Activated T-cell treated with anti-CD3 and anti-CD28 coated beads for 24 hours (primary cell): Measurements from ENCODE around the gene EPS8L2.
A peak's percentile ranks its signal among the peaks of the same experiment; 100 is the strongest.
"Not testable (repeated sequence)": the region's sequence is repeated elsewhere in the genome, so short reads cannot be mapped to it uniquely, and the experiment has no call there.

Experiments used
- DNase-seq: peaks from one replicate; pipeline ENCODE4 v3.0.0-alpha.2; 2020; ENCODE audit warnings: low read depth

The EPS8L2 gene

DNA sequence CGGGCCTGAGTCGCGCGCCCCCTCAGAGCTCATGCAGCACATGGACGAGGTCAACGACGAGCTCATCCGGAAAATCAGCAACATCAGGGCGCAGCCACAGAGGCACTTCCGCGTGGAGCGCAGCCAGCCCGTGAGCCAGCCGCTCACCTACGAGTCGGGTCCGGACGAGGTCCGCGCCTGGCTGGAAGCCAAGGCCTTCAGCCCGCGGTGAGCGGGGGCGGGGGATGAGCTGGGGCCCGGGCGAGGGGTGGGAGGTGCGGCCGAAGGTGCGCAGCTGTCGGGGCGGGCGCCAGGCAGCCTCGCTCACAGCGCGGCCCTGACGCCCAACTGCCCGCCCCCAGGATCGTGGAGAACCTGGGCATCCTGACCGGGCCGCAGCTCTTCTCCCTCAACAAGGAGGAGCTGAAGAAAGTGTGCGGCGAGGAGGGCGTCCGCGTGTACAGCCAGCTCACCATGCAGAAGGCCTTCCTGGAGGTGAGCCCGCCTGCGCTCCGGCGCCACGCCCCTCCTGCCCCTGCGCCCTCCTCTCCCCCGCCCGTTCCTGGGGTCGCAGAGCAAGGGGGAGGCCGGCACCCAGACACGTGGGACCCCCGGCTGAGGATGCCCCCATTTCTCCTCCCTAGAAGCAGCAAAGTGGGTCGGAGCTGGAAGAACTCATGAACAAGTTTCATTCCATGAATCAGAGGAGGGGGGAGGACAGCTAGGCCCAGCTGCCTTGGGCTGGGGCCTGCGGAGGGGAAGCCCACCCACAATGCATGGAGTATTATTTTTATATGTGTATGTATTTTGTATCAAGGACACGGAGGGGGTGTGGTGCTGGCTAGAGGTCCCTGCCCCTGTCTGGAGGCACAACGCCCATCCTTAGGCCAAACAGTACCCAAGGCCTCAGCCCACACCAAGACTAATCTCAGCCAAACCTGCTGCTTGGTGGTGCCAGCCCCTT is 20.5 kb downstream of the EPS8L2 start:
- DNase-seq = no peak

DNA sequence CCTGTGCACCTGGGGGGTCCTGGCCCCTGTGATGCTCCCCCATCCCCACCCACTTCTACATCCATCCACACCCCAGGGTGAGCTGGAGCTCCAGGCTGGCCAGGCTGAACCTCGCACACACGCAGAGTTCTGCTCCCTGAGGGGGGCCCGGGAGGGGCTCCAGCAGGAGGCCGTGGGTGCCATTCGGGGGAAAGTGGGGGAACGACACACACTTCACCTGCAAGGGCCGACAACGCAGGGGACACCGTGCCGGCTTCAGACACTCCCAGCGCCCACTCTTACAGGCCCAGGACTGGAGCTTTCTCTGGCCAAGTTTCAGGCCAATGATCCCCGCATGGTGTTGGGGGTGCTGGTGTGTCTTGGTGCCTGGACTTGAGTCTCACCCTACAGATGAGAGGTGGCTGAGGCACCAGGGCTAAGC is 21.3 kb downstream of the EPS8L2 start:
- no peak for DNase-seq

DNA sequence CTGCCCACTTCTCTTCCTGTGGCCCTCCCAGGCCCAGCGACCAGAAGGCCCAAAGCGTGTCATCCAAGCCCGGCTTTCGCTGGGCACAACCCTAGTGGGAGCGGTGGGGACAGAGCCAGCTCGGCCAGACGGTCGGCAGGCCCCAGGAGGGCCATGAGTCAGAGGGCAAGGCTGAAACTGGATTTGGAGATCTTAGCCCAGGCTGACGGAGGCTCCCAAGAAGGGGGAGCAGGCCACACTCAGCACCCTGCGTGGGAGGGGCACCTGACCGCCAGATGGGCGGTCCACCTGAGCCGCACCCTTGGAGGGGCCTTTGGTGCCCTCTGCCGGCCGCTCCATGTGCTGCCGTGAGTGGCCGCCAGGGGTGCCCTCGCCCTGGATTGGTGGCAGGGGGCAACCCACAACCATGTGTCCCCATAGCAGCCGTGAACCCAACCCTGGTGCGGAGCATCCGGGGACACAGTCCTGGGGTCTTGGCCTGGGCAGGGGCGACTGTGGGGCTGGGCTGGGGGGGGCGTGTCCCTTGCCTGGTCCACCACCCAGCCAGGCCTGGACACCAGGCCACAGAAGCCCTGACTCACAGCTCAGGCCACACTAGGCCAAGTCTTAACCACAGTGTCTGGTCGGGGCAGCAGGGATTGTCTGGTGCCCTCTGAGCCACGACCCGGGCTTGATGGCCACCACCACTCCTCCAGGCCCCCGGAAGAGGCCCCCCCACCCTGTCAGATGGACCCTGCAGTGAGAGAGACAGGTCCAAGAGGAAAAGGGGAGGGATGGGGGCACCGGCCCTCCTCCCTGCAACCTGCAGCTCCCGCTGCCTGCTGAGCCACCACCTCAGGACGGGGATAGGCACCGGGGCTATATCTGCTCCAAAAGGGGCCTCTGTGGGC is 22.1 kb downstream of the EPS8L2 start:
- peak; percentile 72 for DNase-seq

DNA sequence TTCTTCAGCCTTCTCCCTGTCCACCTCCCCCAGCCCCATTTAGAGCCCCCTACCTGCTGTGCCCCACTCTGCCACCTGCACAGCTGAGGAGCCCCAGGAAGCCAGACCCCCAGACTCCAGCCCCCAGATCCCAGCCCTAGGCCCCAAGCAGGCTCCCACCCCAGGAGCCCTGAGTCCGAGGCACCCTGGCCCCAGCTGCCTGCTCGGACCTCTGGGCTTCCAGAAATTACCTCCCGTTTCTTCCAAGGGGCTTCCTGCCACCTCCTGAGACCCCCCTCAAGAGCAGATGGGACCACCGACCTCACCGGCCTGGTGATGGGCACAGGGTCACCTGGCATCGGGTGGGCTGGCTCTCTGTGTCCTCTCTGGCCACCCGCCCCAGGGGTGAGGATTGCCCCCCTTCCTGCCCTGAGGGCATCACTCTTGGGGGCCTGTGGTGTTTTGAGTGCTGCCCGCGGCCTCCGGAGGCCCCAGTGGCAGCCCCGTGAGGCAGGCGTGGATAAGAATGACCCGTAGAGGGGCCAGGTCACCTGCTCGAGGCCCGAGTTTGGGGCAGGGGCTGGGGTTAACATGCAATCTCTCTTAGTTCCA is 23.0 kb downstream of the EPS8L2 start:
- no peak for DNase-seq

DNA sequence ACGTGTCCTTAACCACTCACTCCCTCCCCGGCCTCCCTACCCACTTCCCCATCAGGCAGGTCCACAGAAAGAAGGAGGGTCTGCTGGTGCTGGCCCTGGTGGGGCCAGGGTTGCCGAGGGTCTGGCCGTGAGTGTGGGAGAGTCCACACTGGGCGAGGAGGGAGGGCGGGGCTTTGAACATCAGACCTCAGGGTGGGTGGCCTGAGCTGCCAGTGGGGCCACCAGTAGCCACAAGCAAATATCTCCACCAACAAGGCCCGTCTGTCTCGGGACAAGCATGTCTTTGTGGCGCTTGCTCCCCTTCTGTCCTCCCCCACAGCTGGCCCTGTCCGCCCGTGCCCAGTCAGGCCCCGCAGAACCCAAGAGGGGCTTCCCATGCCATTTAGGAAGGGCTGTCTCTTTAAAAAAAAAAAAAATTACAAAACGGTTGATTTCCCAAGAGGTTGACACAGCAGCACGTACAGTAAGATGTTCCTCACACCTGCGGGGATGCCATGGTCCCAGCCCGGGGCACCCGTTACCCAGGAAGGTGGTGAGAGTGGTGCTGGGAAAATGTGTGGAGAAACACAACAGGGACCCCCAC is 23.6 kb downstream of the EPS8L2 start:
- no peak for DNase-seq

GRCh38 chr11:733072-733471 is 27.0 kb downstream of the EPS8L2 start:
- no peak for DNase-seq

DNA sequence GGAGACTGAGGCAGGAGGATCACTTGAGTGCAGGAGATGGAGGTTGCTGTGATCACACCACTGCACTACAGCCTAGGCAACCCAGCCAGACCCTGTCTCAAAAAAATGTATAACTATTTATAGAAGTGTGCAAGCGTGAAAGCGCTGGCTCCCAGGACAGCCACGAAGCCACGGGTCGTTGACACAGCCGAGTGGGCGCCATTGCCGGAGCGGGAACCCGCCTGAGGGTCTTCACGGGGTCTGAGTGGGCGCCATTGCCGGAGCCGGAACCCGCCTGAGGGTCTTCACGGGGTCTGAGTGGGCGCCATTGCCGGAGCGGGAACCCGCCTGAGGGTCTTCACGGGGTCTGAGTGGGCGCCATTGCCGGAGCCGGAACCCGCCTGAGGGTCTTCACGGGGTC is 28.5 kb downstream of the EPS8L2 start:
- DNase-seq = not testable (repeated sequence)

- DNase-seq = no peak
Observed at GRCh38 chr11:737366-737765, 31.3 kb downstream of the EPS8L2 start.

DNA sequence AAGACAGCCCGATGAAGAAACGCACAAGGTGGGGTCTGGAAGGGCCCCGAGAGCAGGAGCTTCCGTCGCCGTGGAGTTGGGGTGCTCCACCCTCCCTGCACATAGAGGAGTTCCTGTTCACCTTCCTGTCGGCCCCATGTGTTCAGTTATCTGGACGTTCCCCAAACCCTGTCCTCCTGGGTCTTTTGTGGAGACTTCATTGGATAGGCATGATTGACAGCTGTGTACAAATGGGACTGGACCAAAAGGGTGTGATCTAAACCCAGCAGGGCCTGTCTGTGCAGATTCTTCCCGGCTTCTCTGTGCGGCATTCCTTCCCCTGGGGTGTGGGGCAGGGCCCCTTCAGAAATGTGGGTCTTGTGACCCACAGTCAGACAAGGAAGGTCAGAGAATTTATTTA is 31.9 kb downstream of the EPS8L2 start:
- DNase-seq = not testable (repeated sequence)

GRCh38 chr11:742156-742546 is 36.1 kb downstream of the EPS8L2 start:
- DNase-seq = no peak

DNA sequence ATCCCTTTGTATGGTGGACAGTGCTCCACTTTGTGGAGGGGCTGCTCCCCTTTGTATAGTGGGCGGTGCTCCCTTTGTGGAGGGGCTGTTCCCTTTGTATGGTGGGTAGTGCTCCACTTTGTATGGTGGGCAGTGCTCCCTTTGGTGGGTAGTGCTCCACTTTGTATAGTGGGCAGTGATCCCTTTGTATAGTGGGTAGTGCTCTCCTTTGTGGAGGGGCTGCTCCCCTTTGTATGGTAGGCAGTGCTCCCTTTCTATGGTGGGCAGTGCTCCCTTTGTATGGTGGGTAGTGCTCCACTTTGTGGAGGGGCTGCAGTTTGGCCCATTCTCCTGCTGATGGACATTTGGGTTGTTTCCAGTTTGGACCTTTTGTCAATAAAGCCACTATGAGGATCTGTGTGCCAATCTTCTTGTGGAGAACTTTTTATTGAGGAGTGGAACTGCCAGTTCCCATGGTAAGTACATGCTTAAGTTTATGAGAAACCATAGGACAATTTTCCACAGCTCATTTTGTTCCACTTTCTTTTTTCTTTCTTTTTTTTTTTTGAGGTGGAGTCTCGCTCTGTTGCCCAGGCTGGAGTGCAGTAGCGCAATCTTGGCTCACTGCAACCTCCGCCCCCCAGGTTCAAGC is 36.7 kb downstream of the EPS8L2 start:
- DNase-seq = no peak

GRCh38 chr11:745428-745827 is 39.4 kb downstream of the EPS8L2 start:
- DNase-seq = no peak

DNA sequence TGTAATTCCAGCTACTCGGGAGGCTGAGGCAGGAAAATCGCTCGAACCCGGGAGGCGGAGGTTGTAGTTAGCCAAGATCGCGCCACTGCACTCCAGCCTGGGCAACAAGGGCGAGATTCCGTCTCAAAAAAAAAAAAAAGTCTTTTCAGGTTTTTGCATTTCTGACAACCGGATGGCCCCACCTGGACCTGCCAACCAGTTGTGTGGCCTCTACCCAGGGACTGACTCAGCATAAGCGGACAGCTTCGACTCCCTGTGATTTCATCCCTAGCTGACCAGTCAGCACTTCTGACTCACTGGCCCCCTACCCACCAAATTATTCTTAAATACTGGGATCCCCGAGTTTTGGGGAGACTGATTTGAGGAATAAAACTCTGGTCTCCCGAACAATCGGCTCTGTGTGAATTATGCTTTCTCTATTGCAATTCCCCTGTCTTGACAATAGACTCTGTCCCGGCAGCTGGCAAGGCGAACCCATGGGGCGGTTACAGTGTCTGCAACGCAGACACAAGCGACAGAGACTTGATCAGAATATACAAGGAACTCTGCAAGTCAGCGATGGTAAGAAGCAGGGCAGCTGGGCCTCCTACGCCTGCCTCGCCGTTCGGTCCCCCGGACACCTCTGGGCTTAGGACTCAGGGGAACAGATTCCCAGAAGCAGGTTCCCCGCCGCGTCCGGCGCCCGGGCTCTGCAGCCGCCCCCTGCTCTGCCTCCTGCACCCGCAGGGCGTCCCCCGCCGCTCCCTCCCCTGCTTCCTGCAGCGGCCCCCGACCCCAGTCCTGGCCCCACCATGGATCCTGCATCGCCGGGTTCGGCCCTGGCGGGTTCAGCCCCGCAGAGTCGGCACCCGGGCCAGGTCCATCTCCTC is 40.5 kb downstream of the EPS8L2 start:
- no peak for DNase-seq

GRCh38 chr11:747158-748006 is 41.4 kb downstream of the EPS8L2 start, which contains the start of gene TALDO1:
TSS of gene TALDO1 (plus strand) at chr11:747464. CDS start at chr11:747482, 18 bp downstream.
- DNase-seq = peak; percentile 83

DNA sequence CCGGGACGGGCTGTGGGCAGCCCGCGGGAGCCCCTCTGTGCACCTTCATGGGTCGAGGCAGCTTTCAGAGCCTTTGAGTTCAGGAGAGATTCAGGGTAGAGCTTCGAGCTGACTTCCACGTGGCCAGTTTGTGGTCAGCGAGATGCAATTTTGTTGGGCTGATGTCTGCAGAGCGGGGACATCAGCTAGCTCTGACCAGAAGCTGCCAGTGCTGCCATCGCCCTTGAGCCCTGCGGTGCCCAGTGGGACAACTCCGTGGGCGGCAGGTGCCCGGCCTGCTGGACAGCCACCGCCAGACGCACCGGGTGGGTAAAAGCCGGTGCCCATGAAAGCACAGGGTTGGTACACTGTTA is 42.0 kb downstream of the EPS8L2 start:
- no peak for DNase-seq

DNA sequence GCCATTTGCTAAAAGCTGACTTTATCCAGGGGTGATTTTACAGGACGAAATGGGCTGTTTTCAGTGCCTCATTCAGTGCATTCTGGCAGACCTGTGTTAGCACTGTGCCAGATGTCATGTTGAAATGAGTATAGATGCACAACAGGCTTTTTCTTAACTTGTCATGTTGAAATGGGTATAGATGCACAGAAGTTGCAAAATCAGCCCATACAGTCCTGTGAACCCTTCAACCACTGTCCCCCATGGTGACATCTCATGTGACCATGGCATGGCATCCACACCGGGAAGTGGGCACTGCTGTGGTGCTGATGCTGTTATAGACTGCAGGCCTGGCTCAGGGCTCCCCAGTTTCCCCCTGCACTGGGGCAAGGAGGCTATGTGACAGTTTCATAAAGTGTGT is 43.7 kb downstream of the EPS8L2 start:
- DNase-seq = no peak

DNA sequence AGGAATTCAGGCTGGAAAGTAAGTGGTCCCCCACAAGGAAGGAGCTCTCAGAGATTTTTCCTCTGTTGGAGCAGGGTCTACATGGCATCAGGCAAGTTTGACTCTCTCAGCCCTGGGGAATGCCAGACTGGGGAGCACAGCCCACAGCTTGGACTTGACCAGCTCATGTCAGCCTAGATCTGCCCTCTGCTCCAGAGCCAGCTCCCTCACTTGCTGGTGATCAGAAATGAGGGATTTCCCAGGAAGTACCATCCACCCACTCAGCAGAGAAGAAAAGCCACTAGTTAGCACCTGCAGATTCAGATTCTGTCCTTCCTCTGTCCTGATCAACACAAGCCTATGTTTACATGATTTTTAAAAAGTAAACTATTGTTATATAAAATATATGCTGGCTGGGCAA is 54.2 kb downstream of the EPS8L2 start:
- no peak for DNase-seq

DNA sequence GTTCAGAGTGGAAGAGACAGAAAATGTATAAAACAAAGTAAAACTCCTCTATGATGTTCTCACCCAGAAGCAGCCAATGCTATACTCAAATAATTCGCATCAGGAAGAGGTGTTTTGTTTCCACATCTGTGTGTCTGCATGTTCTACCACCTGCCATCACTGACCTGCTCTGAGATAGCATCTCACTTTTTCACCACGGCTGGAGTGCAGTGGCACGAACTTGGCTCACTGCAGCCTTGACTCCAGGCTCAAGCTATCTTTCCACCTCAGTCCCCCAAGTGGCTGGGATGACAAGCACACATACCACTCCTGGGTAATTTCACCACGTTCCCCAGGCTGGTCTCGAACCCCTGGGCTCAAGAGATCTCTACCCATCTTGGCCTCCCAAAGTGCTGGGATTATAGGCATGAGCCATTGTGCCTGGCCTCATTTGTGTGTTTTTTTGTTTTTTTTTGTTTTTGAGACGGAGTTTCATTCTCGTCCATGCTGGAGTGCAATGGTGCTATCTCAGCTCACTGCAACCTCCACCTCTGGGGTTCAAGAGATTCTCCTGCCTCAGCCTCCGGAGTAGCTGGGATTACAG is 55.6 kb downstream of the EPS8L2 start:
- DNase-seq = no peak

GRCh38 chr11:762421-763072 is 56.5 kb downstream of the EPS8L2 start:
- no peak for DNase-seq
